Fibroblast of skin of right biceps (primary cell): Measurements from ENCODE around the gene TMEM255A.

Experiments
- DNase-seq: peaks from one replicate; pipeline ENCODE4 v3.0.0-alpha.2; 2013

The TMEM255A gene

DNA sequence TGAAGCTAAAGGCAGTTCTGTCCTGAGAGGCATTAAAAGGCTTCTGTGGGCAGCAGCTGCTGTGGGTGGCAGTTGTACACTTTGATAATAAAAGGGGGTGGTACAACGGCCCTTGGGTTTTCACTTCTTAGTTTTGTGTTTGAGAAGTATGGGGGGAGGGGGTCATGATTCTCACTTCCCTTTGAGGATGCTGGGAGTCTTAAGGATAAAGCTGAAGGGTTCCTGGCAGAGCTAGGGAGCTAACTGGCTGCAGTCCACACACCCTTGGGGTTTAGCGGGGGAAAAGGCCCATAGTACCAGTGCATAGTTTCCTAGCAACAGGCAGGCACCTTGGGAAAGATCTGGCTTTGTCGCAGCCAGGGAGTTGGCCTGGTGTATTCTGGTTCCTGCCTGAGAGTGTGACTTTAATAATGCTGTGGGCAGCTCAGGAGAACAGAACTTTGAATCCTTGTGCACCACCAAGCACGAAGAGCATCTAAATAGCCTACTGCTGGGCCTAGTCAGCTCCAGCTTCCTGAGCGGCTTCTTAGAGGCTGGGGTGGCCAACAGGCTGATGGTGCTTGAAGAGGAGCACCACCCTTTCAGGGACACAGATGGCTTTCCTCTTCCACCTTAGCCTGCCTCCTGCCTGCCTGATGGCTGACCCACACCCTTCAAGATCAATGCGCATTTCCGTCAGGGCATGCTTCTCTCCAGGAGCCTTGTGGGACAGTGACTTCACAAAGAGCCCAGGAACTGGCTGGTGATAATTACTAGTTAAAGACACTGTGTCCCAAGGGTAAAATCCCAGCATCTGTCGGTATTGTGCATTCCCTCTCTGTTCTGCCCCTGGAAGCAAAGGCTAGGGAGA is 48.2 kb downstream of the TMEM255A start:
- DNase-seq: no peak

DNA sequence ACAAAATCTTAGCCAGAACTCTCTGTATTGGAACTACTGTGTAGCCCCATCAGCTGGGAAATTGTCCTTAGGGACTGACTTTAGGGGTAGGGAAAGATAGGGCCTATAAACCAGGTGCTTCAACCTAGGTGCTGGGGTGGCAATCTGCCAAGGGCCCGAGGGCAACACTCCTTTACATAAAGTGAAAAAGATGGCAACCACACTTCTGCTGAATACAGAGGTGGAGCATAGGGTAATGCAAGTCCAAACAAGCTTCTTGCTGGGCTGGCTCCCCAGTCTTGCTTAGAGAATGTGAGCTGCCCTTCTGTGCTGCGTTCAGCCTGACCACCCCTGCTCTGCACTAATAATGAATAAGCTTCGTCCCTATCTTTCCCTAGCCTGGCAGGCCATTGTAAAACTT is 50.9 kb downstream of the TMEM255A start:
- DNase-seq: no peak

GRCh38 chrX:120253784-120254183 is 57.5 kb downstream of the TMEM255A start:
- DNase-seq: no peak

GRCh38 chrX:120251471-120252011 is 59.7 kb downstream of the TMEM255A start:
- peak; percentile 7 for DNase-seq

GRCh38 chrX:120250522-120251271 is 60.6 kb downstream of the TMEM255A start, which contains the start of gene ZBTB33:
TSS of gene ZBTB33 (plus strand) at chrX:120250812. CDS start at chrX:120253416, 2,604 bp downstream.
- DNase-seq: peak; percentile 94

- DNase-seq: peak; percentile 81
Measured at GRCh38 chrX:120244735-120245498, 66.3 kb downstream of the TMEM255A start.

DNA sequence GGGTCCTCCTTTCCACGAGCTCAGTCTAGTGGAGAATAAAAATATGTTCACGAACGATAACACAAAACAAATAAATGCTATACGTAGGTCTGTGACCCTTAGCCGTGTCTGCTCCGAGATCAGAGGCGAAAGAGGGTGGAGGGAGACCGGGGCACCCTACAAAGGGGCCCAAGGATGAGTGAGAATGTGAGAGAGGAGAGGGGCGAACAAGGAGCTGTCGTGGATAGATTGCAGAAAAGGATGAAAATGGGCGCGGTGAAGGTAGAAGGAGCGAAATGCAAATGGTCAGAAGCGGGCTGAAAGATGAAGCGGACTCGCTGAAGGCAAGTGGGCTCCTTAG is 66.9 kb downstream of the TMEM255A start:
- no peak for DNase-seq

DNA sequence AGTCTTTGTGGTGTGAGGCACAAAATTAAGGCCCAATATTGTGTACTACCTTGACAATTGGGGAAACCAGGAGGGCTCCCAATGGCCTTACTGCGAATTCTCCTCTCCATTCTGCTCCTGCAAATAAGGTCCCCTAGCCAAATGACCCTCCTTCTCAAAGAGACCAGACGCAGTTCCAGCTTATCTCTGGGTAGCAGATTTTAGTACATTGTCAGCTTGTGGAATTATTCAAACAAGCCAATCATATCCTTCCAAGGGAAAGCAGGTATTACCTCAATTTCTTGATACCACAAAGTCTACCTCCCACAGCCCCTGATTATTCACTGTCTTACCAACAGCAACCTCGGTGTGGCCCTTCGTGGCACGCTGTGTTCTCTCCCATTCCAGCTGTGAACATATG is 68.4 kb downstream of the TMEM255A start:
- no peak for DNase-seq

DNA sequence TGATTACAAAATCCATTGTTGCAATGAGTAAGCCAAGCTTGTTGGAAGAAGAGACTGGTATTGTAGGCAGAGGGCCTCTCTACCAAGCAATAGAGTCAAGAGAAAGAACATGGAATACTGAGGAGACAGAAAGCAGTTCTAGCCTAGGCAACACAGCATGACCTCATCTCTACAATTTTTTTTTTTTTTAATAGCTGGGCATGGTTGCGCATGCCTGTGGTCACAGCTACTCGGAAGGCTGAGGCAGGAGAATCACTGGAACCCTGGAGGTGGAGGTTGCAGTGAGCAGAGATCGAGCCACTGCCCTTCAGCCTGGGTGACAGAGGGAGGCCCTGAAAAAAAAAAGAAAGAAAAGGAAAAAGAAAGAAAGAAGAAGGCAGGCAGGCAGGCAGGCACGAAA is 72.3 kb downstream of the TMEM255A start:
- no peak for DNase-seq

GRCh38 chrX:120236687-120237479 is 74.4 kb downstream of the TMEM255A start:
- no peak for DNase-seq

- no peak for DNase-seq
Measured at GRCh38 chrX:120235284-120235683, 76.0 kb downstream of the TMEM255A start.

DNA sequence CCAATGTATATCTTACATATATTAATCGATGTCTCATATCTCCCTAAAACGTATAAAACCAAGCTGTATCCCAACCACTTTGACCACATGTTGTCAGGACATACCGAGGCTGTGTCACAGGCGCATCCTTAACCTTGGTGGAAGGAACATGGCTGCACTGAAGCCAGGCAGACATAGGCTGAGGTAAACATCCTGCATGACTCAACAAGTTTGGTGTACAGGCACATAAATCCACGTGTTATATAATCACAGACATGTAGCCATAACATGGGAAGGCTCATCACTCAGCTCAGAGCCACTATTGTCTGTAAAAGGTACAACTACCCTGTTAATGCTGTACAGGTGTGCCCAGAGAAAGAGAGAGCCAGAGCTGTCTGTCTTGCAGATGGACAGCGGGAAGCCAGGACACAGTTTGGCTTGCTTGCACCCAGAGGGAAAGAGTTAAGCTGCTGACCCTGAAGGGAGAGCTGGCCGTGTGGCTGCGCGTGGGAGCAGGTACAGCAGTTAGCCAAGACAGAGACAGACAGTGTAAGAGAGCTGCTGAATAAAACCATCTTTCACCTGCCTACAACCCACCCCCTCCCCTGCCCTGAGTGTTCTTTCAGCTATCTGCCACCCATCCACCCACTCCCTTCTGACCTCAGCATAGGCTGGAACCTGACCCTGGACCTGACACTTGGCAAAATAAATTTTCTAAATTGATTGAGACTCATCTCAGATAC is 82.9 kb downstream of the TMEM255A start:
- DNase-seq: no peak

GRCh38 chrX:120224388-120224787 is 86.9 kb downstream of the TMEM255A start:
- no peak for DNase-seq

DNA sequence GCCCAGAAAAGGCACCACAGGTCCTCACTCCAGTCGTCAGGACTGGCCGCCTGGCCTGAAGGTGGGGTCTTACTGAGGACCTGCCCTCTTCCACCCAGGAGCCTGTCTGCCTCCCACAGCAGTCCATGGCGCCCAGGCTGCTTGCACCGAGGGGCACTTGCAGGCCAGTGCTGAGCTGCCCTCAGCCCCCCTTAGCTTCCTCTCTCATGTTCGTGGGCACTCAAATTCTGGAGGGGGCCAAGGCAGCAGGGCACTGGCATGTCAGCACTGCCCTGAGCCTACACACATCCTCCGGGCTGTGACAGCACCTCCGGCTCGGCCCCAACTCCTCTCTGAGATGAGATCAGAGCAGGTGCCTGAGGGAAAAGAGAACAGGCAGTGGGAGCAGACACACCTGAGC is 87.9 kb downstream of the TMEM255A start:
- no peak for DNase-seq

GRCh38 chrX:120213438-120214265 is 97.6 kb downstream of the TMEM255A start:
- DNase-seq: peak; percentile 36
